ENCODE measurements around the gene CUL4A. TPM values are rescaled to one million over a fixed set of nuclear protein-coding genes. Genes with fewer than 3 reads are reported as not detected.
"Not testable (repeated sequence)": the region's sequence is repeated elsewhere in the genome, so short reads cannot be mapped to it uniquely, and the experiment has no call there.

Gene CUL4A
- total RNA-seq, 1 donor from 2014 or later: 109 TPM

GRCh38 chr13:113283904-113284303, 74.5 kb downstream of the CUL4A start:
- no peak for DNase-seq (ENCODE audit: extremely low read depth, low read depth, low spot score)

GRCh38 chr13:113288880-113289279, 79.5 kb downstream of the CUL4A start:
- no peak for DNase-seq (ENCODE audit: extremely low read depth, low read depth, low spot score)

- DNase-seq (ENCODE audit: extremely low read depth, low read depth, low spot score): no peak
These were observed 81.7 kb downstream of the CUL4A start for GRCh38 chr13:113291129-113291528.

DNA sequence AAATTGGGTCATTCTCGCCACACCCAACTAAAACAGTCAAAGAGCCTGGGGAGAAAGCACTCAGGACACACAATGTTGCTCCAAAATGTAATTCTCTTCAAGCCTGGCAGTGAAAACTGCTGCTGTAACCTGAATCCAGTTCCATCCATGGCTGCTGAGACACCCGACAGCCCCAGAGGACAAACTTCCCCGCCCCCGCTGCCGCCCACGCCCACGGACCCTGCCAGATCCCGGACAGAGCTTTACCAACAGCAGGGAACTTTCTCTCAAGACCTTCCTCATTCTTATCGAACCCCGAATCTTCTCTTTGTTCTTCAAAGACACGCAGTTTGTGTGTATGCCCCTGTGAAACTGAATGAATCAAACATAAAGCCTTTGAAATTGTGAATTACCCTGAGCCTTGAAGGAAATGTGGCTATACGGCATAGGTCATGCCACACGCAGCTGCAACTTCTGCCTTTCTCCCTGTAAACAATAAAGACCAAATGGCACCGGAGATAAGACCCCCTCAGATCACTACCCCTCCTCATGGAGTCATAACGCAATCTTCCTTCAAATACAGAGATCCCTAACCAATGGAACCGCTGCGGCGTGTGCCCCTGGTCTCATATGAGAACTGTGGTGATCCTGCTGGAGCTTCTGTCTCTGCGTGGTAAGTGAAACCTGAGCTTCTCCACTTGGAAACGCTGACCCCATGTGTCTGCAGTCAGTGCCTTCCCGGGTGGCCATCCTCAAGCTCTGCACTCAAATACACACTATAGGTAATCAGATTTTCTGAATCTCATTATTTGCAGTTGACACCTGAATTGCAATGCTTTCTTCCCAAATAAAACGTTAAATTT, 82.8 kb downstream of the CUL4A start:
- DNase-seq (ENCODE audit: extremely low read depth, low read depth, low spot score): no peak

DNA sequence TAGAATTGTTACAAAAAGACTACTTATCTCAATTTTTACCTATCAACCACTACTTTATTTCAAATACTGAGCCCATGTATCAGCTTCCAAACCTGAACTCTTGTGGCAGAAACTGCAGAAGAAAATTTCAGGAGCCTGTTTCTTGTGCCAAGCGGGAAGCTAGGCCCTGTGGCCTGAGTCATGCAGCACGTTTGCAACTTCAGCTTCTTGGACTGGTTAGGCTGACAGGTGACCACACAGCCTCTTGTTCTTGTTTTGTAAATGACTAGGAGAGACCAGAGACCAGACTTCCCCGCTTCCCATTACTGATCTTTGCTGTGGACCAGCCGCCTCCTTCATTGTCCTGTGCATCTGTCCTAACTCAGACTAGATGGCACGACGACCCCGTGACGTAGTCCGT, 84.3 kb downstream of the CUL4A start:
- no peak for DNase-seq (ENCODE audit: extremely low read depth, low read depth, low spot score)

GRCh38 chr13:113295776-113296175, 86.4 kb downstream of the CUL4A start:
- no peak for DNase-seq (ENCODE audit: extremely low read depth, low read depth, low spot score)

DNA sequence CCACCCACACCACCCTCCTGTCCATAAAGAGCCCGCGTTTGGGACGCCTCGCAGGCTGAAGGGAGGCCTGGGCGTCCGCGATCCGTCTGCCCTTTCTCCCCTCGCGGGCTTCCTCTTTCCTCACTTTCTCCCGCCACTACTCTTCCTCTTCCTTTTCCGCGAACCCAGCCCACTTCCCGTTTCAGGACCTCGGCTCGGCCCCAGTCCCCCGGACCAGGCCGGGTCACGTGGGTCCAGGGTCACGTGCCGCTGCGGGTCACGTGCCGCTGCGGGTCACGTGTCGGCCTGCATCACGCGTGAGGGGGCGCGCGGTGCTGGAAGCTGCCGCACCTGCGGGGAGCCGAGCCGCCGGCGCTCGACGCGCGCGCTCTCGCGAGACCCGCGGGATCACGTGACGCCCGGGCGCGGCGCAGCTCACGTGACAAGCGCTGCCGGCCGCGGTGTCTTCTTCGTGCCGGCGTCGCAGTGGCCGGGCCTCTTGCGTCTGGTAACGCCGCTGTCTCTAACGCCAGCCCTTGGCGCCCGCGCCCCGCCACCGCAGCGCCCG, 87.5 kb downstream of the CUL4A start, which contains the start of gene LAMP1:
LAMP1 (plus strand) TSS at position 417 of the 547 bp plus-strand sequence. CDS start 196 bp downstream, outside the sequence.
- peak; percentile 36 for DNase-seq (ENCODE audit: extremely low read depth, low read depth, low spot score)

DNA sequence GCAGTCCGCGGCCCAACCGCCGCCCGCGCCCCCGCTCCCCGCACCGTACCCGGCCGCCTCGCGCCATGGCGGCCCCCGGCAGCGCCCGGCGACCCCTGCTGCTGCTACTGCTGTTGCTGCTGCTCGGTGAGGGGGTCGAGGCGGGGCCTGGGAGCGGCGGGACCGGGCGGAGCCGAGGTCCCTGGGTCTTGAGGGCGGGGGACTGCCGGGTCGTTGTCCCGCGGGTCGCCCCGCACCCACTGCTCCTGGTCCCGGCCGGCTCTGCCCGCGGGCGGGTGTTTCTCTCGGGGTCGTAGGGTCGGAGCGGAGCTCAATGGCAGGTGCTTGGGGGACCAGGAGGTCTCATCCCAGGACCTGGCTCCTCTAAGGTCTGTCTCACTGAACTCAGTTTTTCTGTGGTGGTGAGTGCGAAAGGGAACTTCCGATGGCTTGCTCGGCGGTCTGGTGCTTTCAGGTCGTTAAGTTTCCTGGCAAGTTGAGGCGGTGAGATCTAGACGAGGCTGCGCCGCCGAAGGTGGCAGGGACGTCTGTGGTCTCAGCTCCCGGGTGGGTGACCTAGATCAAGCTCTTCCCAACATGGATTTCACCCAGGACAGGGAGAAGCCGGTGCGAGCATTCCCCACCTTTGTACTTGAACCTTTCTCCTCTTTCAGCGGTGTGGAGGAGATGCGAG, 88.1 kb downstream of the CUL4A start:
- DNase-seq (ENCODE audit: extremely low read depth, low read depth, low spot score): no peak

DNA sequence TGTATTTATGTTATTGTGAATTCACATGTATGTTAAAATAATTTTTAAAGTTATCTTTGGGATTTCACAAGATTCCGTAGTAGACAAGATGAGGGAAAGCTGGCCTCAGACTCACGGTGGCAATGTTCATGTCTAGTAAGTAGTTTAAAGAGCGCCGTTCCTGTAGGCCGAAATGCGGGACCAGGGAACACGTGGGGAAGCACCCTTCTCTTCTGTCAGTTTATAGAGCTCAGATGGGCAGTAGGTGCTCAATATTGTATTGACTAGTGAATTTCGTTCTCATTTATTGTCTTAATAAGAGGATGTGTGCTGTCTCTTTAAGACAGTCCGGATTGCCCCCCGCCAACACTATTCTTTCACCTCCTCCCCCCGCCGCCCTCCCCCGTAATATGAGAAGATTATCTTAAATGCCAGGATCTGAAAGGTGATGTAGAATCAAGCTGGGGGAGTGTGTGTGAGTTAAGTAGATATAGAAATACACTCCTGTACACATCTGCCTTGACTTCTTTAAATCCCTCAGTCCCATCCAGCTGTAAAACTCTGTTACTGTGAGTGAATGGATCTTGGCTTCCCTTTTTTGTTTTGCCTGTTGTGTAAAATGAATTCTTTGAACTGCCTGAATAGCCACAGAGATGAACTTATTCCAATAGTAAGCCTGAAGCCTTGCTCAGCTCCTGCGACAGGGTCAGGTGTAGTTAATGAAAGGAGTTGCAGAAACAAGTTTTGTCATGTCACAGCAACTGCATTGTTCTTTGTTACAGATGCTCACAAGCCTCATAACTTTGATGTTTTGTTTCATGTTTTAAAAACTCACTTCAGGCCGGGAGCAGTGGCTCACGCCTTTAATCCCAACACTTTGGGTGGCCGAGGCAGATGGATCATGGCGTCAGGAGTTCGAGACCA, 88.9 kb downstream of the CUL4A start:
- DNase-seq (ENCODE audit: extremely low read depth, low read depth, low spot score): no peak

DNA sequence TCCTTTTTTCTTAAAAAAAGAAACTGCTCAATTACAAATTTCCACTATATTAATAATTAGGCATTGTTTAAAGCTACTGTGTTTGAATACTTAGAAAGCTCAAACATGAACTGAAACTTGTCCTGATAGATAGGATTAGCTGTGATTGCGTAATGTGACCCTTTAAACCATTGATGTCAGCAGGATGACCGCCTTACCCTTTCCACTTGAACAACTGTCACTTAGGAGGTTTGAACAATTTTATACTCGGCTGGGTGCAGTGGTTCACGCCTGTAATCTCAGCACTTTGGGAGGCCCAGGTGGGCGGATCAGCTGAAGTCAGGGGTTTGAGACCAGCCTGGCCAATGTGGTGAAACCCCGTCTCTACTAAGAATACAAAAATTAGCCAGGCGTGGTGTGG, 90.5 kb downstream of the CUL4A start:
- no peak for DNase-seq (ENCODE audit: extremely low read depth, low read depth, low spot score)

GRCh38 chr13:113302986-113303385, 93.6 kb downstream of the CUL4A start:
- no peak for DNase-seq (ENCODE audit: extremely low read depth, low read depth, low spot score)

GRCh38 chr13:113304121-113304520, 94.7 kb downstream of the CUL4A start:
- DNase-seq (ENCODE audit: extremely low read depth, low read depth, low spot score): no peak

GRCh38 chr13:113305208-113305607, 95.8 kb downstream of the CUL4A start:
- no peak for DNase-seq (ENCODE audit: extremely low read depth, low read depth, low spot score)

- no peak for DNase-seq (ENCODE audit: extremely low read depth, low read depth, low spot score)
These were observed 98.1 kb downstream of the CUL4A start for GRCh38 chr13:113307491-113307890.

DNA sequence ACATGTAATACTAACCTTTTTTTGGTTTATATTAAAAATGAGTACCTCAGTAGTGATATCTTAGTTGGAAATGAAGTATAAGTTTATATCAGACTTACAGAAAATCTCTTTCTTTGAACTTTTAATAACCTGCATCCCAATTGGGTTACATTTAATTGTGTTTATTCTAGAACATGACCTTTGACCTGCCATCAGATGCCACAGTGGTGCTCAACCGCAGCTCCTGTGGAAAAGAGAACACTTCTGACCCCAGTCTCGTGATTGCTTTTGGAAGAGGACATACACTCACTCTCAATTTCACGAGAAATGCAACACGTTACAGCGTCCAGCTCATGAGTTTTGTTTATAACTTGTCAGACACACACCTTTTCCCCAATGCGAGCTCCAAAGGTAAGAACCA, 100.1 kb downstream of the CUL4A start:
- DNase-seq (ENCODE audit: extremely low read depth, low read depth, low spot score): no peak

- not testable (repeated sequence) for DNase-seq (ENCODE audit: extremely low read depth, low read depth, low spot score)
These were observed 104.7 kb downstream of the CUL4A start for GRCh38 chr13:113314112-113314511.

DNA sequence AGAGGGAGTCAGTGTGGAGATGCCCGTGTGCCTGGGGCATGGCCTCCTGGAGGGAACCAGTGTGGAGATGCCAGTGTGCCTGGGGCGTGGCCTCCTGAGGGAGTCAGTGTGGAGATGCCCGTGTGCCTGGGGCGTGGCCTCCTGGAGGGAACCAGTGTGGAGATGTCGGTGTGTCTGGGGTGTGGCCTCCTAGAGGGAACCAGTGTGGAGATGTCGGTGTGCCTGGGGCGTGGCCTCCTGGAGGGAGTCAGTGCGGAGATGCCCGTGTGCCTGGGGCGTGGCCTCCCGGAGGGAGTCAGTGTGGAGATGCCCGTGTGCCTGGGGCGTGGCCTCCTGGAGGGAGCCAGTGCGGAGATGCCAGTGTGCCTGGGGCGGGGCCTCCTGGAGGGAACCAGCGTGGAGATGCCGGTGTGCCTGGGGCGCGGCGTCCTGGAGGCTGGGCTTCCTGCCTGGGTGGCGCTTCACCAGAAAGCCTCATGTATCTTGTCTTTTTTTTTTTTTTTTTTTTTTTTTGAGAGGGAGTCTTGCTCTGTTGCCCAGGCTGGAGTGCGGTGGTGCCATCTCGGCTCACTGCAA, 105.6 kb downstream of the CUL4A start:
- not testable (repeated sequence) for DNase-seq (ENCODE audit: extremely low read depth, low read depth, low spot score)

DNA sequence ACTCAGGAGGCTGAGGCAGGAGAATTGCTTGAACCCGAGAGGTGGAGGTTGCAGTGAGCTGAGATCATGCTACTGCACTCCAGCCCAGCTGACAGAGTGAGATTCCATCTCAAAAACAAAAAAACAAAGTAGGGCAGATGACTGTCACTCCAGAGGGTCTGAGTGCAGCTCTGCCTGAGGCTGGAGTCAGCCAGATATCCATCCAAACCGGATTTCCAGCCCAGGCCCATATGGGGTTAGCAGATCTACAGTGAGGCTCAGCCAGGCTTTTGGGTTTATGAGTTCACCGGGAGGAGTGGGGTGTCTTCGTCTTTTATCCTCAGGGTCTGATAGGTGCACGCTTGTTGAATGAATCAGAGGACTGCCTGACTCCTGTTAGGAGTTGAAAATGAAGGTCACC, 106.6 kb downstream of the CUL4A start:
- no peak for DNase-seq (ENCODE audit: extremely low read depth, low read depth, low spot score)

Data from glomerular endothelial cell (primary cell).